A673 (cell line): ENCODE results near the gene ECEL1.

ENCODE experiments used
- EZH2 ChIP-seq: fragments of 200-600 bp; sonication (generic); IDR thresholded peaks from 2 replicates; pipeline ENCODE4 v1.6.1; 2017; ENCODE audit warnings: borderline replicate concordance, low read depth, mild to moderate bottlenecking, mixed read lengths, antibody characterized with exemption, low read length; ENCODE audit not compliant: poor library complexity, severe bottlenecking
- TF ChIP-seq, protein P1 (sequence below): fragments of 300-800, 200-600 bp; sonication (generic); conservative IDR thresholded peaks from 2 replicates; pipeline ENCODE4 v1.5.1; 2017; ENCODE audit warnings: low read depth, mild to moderate bottlenecking, antibody characterized with exemption, low read length, moderate library complexity, mixed read lengths

DNA sequence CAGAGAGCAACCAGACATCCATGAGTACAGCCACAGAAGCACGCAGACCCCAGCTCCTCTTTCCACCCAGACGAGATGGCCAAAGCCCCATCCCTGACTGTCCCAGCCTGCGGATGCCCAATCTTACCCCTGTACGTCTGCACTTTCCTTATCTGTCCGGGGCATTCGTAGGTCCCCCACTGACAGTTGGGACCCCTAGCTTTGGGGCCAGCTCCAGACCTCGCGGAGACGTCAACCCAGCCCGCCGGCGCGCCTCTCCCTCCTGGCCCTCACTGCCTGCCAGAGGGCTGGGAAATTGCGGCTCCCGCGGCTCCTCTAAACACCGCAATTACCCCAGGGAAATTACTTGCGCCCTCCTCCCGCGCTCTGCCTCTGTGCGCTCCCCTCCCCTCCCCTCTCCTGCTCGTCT lies 2.3 kb downstream of the ECEL1 start:
- TF ChIP-seq, protein P1, sequence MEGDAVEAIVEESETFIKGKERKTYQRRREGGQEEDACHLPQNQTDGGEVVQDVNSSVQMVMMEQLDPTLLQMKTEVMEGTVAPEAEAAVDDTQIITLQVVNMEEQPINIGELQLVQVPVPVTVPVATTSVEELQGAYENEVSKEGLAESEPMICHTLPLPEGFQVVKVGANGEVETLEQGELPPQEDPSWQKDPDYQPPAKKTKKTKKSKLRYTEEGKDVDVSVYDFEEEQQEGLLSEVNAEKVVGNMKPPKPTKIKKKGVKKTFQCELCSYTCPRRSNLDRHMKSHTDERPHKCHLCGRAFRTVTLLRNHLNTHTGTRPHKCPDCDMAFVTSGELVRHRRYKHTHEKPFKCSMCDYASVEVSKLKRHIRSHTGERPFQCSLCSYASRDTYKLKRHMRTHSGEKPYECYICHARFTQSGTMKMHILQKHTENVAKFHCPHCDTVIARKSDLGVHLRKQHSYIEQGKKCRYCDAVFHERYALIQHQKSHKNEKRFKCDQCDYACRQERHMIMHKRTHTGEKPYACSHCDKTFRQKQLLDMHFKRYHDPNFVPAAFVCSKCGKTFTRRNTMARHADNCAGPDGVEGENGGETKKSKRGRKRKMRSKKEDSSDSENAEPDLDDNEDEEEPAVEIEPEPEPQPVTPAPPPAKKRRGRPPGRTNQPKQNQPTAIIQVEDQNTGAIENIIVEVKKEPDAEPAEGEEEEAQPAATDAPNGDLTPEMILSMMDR = no peak
- TF ChIP-seq EZH2 = no peak
